Lung (tissue), 13 donors: ENCODE data around the gene INHBC. TPM values are rescaled to one million over a fixed set of nuclear protein-coding genes. Genes with fewer than 3 reads are reported as not detected.

ENCODE experiments used
- ATAC-seq: fragments of 200-7000 bp; cut with Tn5 transposase; one replicate; pipeline ENCODE4 v1.9.1; 2020; ENCODE audit warnings: moderate number of reproducible peaks; ENCODE audit not compliant: insufficient read depth, low FRiP score
- DNase-seq, 3 donors: peaks; one replicate each; pipeline ENCODE4 v3.0.0-alpha.2; 2013 to 2017
- H3K27ac ChIP-seq, 2 donors: one replicate each; pipeline ENCODE4 v1.5.1; 2013; ENCODE audit warnings: mild to moderate bottlenecking in 2 of 2, moderate library complexity in 2 of 2, control low read depth in 1 of 2, inconsistent platforms in 1 of 2, low read depth in 1 of 2, low read length in 1 of 2
- H3K27me3 ChIP-seq, 3 donors: one replicate each; pipeline ENCODE4 v1.5.1; 2013; ENCODE audit warnings: low read length in 2 of 3; ENCODE audit not compliant: control insufficient read depth in 3 of 3, insufficient read depth in 3 of 3
- H3K36me3 ChIP-seq, 4 donors: one replicate each; pipeline ENCODE4 v1.5.1; 2013; ENCODE audit warnings: low read length in 4 of 4, mild to moderate bottlenecking in 1 of 4, moderate library complexity in 1 of 4; ENCODE audit not compliant: control insufficient read depth in 4 of 4, insufficient read depth in 4 of 4
- H3K4me1 ChIP-seq, 5 donors: one replicate each; pipeline ENCODE4 v1.5.1; 2013; ENCODE audit warnings: low read length in 5 of 5, mild to moderate bottlenecking in 2 of 5, moderate library complexity in 1 of 5; ENCODE audit not compliant: control insufficient read depth in 5 of 5, insufficient read depth in 5 of 5
- H3K4me3 ChIP-seq: one replicate; pipeline ENCODE4 v1.5.1; 2013; ENCODE audit warnings: mild to moderate bottlenecking, control low read depth, moderate library complexity
- H3K9ac ChIP-seq, 2 donors: one replicate each; pipeline ENCODE4 v1.5.1; 2013; ENCODE audit warnings: low read length in 2 of 2, control low read depth in 1 of 2; ENCODE audit not compliant: insufficient read depth in 1 of 2
- H3K9me3 ChIP-seq, 4 donors: one replicate each; pipeline ENCODE4 v1.5.1; 2013; ENCODE audit warnings: low read length in 3 of 4, mild to moderate bottlenecking in 1 of 4, moderate library complexity in 1 of 4; ENCODE audit not compliant: control insufficient read depth in 4 of 4, insufficient read depth in 3 of 4
- WGBS, 2 donors: extraction: QIAGEN DNeasy Blood & Tissue Kit; methylation state at CpG; one replicate each; pipeline ENCODE4 v1.1.7; 2013; 5-methylcytosine and 5-hydroxymethylcytosine counted together
- polyA plus RNA-seq, 2 donors: library from polyadenylated mRNA; stranded (reverse); fragments of 200-250 nt; gene quantifications; one replicate each; pipeline ENCODE4 v1.2.1, GENCODE V29; 2013
- small RNA-seq: library from RNA; depleted of rRNA; stranded (forward); fragments of <200 nt; gene quantifications from one replicate; pipeline ENCODE3, GENCODE V24; 2014; ENCODE audit warnings: low replicate concordance
- total RNA-seq, 2 donors: library from RNA; depleted of rRNA in 1 of 2; stranded (reverse); fragments of >200 nt in 1 of 2; gene quantifications; one replicate each; pipeline ENCODE4 v1.2.1, GENCODE V29; 2014 to 2021
- TF ChIP-seq, protein P1 (sequence below): IDR thresholded peaks from 2 replicates; pipeline ENCODE4 v1.5.1; 2012; ENCODE audit warnings: mild to moderate bottlenecking; ENCODE audit errors: control extremely low read depth, extremely low read depth
- donor health status: control.
- donor health status: control.
- donor health status: Bipolar disorder and iron deficiency.
- donor health status: healthy.
- donor health status: DM: yes; HTN: yes; CAD: no.

The INHBC gene
- total and polyA plus RNA-seq, 4 donors = 0.02 TPM; not detected in 3

DNA sequence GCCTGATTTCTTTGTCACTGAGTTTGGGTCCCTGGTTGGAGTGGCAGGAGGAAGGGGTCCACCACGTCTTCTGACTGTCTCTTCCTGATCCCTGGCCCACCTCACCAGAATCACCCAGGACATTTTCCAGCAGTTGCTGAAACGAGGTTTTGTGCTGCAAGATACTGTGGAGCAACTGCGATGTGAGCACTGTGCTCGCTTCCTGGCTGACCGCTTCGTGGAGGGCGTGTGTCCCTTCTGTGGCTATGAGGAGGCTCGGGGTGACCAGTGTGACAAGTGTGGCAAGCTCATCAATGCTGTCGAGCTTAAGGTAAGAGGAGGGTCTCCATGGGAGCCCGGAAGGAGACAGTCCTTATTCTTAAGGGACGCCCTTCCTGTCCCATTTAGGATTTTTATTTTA is 65.6 kb downstream of the INHBC start:
- 66 to 90% methylated on average over 11 of the region's 11 CpGs for WGBS, 2 donors
- no peaks in the 10 kb centered on the region for H3K27me3 ChIP-seq
- no peak for DNase-seq
- H3K9ac ChIP-seq = no peak overlapping the region
- peaks cover 23 to 51% (median 37%) of the 10 kb centered on the region in 4 donors for H3K36me3 ChIP-seq
- no peak overlapping the region for H3K27ac ChIP-seq
- TF ChIP-seq, protein P1, sequence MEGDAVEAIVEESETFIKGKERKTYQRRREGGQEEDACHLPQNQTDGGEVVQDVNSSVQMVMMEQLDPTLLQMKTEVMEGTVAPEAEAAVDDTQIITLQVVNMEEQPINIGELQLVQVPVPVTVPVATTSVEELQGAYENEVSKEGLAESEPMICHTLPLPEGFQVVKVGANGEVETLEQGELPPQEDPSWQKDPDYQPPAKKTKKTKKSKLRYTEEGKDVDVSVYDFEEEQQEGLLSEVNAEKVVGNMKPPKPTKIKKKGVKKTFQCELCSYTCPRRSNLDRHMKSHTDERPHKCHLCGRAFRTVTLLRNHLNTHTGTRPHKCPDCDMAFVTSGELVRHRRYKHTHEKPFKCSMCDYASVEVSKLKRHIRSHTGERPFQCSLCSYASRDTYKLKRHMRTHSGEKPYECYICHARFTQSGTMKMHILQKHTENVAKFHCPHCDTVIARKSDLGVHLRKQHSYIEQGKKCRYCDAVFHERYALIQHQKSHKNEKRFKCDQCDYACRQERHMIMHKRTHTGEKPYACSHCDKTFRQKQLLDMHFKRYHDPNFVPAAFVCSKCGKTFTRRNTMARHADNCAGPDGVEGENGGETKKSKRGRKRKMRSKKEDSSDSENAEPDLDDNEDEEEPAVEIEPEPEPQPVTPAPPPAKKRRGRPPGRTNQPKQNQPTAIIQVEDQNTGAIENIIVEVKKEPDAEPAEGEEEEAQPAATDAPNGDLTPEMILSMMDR = no peak
- H3K4me1 ChIP-seq = no peaks in the 10 kb centered on the region
- H3K4me3 ChIP-seq = no peak overlapping the region
- ATAC-seq = no peak
- peaks cover 0 to 2% (median 0%) of the 10 kb centered on the region in 4 donors for H3K9me3 ChIP-seq

Small RNA genes within 50 kb of the gene (small RNA-seq; reads per million reads assigned to genes)
- not detected for gene RNU6-879P

Other genes starting within 250 kb of the INHBC start
- gene NXPH4, start 218.0 kb upstream of the INHBC start, total RNA-seq = under 1 TPM; 0.80 to 0.94 TPM
- under 1 TPM; 0.15 to 0.16 TPM for gene NXPH4, start 218.0 kb upstream of the INHBC start, polyA plus RNA-seq
- gene SHMT2, start 205.1 kb upstream of the INHBC start, total RNA-seq = 100 to 1,000 TPM in 1 of 2 donors, 10 to 100 TPM in 1; 46.1 to 113 TPM
- gene SHMT2, start 205.1 kb upstream of the INHBC start, polyA plus RNA-seq = 10 to 100 TPM; 56.6 to 97.0 TPM
- 1 to 10 TPM; 1.7 to 5.9 TPM for gene STAC3, start 183.6 kb upstream of the INHBC start, total RNA-seq
- 1 to 10 TPM; 6.9 to 7.4 TPM for gene STAC3, start 183.6 kb upstream of the INHBC start, polyA plus RNA-seq
- 10 to 100 TPM; 41.9 to 60.7 TPM for gene R3HDM2, start 3.7 kb upstream of the INHBC start, total RNA-seq
- gene R3HDM2, start 3.7 kb upstream of the INHBC start, polyA plus RNA-seq = 10 to 100 TPM; 18.1 to 19.4 TPM
- gene INHBE, start 20.5 kb downstream of the INHBC start, total RNA-seq = under 1 TPM in 1 of 2 donors, not detected in 1; 0.12 TPM
- not detected for gene INHBE, start 20.5 kb downstream of the INHBC start, polyA plus RNA-seq
- 1 to 10 TPM; 2.4 to 5.7 TPM for gene GLI1, start 25.0 kb downstream of the INHBC start, total RNA-seq
- 1 to 10 TPM in 1 of 2 donors, under 1 TPM in 1; 0.74 to 1.7 TPM for gene GLI1, start 25.0 kb downstream of the INHBC start, polyA plus RNA-seq
- 10 to 100 TPM; 14.7 to 40.0 TPM for gene ARHGAP9, start 45.1 kb downstream of the INHBC start, total RNA-seq
- gene ARHGAP9, start 45.1 kb downstream of the INHBC start, polyA plus RNA-seq = 10 to 100 TPM; 26.2 to 62.1 TPM
- 100 to 1,000 TPM in 1 of 2 donors, 10 to 100 TPM in 1; 55.9 to 213 TPM for gene MARS1, start 53.3 kb downstream of the INHBC start, total RNA-seq
- gene MARS1, start 53.3 kb downstream of the INHBC start, polyA plus RNA-seq = 100 to 1,000 TPM in 1 of 2 donors, 10 to 100 TPM in 1; 95.0 to 156 TPM
- 10 to 100 TPM; 31.0 to 34.7 TPM for gene DDIT3, start 85.7 kb downstream of the INHBC start, total RNA-seq
- gene DDIT3, start 85.7 kb downstream of the INHBC start, polyA plus RNA-seq = 10 to 100 TPM; 68.1 to 74.7 TPM
- gene MBD6, start 88.0 kb downstream of the INHBC start, total RNA-seq = 100 to 1,000 TPM in 1 of 2 donors, 10 to 100 TPM in 1; 26.0 to 132 TPM
- 10 to 100 TPM; 36.7 to 42.4 TPM for gene MBD6, start 88.0 kb downstream of the INHBC start, polyA plus RNA-seq
- gene DCTN2, start 112.4 kb downstream of the INHBC start, total RNA-seq = 10 to 100 TPM; 78.3 to 90.1 TPM
- 100 to 1,000 TPM in 1 of 2 donors, 10 to 100 TPM in 1; 60.0 to 110 TPM for gene DCTN2, start 112.4 kb downstream of the INHBC start, polyA plus RNA-seq
- gene KIF5A, start 115.3 kb downstream of the INHBC start, total RNA-seq = under 1 TPM; 0.21 to 0.34 TPM
- gene KIF5A, start 115.3 kb downstream of the INHBC start, polyA plus RNA-seq = under 1 TPM; 0.05 to 0.06 TPM
- gene PIP4K2C, start 156.4 kb downstream of the INHBC start, total RNA-seq = 10 to 100 TPM; 19.3 to 42.2 TPM
- gene PIP4K2C, start 156.4 kb downstream of the INHBC start, polyA plus RNA-seq = 10 to 100 TPM; 13.7 to 22.3 TPM
- 10 to 100 TPM; 26.6 to 40.1 TPM for gene DTX3, start 170.0 kb downstream of the INHBC start, total RNA-seq
- 10 to 100 TPM; 13.9 to 23.2 TPM for gene DTX3, start 170.0 kb downstream of the INHBC start, polyA plus RNA-seq
- 10 to 100 TPM; 12.3 to 23.0 TPM for gene ARHGEF25, start 176.7 kb downstream of the INHBC start, total RNA-seq
- gene ARHGEF25, start 176.7 kb downstream of the INHBC start, polyA plus RNA-seq = 10 to 100 TPM in 1 of 2 donors, 1 to 10 TPM in 1; 7.8 to 10.4 TPM
- gene B4GALNT1, start 198.4 kb downstream of the INHBC start, total RNA-seq = 1 to 10 TPM in 1 of 2 donors, under 1 TPM in 1; 0.51 to 2.5 TPM
- gene B4GALNT1, start 198.4 kb downstream of the INHBC start, polyA plus RNA-seq = under 1 TPM; 0.53 to 0.93 TPM